A673 (cell line): ENCODE results near the gene SLC22A23. TPM values are rescaled to one million over a fixed set of nuclear protein-coding genes. Genes with fewer than 3 reads are reported as not detected.

Experiments
- BruUV-seq: library from RNA; stranded (reverse); fragments of 400-500 nt; replicated peaks from 2 replicates; lab custom pipeline; 2021; lab: Mats Ljungman, UMichigan
- CTCF ChIA-PET: fragments of 300-600 bp; sonication (Branson Sonifier 250); formaldehyde crosslinking; loops from one replicate; lab custom pipeline; 2022; ENCODE audit warnings: antibody characterized with exemption; lab: Charles Lee
- POLR2A ChIA-PET: fragments of 300-600 bp; sonication (Branson Sonifier 250); formaldehyde crosslinking; loops from one replicate; lab custom pipeline; 2022; ENCODE audit warnings: antibody characterized with exemption; ENCODE audit not compliant: low non-redundant PET; lab: Charles Lee
- DNase-seq: peaks from one replicate; pipeline ENCODE4 v3.0.0-alpha.2; 2015; ENCODE audit warnings: low spot score
- H3K27ac ChIP-seq: fragments of 200-600 bp; sonication (generic); 2 replicates; pipeline ENCODE4 v1.5.1; 2016; ENCODE audit warnings: mixed run types, low read depth, mild to moderate bottlenecking, mixed read lengths, antibody characterized with exemption, low read length; ENCODE audit not compliant: poor library complexity, severe bottlenecking
- H3K27me3 ChIP-seq: fragments of 200-600 bp; sonication (generic); replicated peaks from 2 replicates; pipeline ENCODE4 v1.6.1; 2017; ENCODE audit warnings: mixed run types, low read depth, mild to moderate bottlenecking, mixed read lengths, antibody characterized with exemption, low read length; ENCODE audit not compliant: insufficient read depth, poor library complexity
- H3K36me3 ChIP-seq: fragments of 200-600 bp; sonication (generic); 2 replicates; pipeline ENCODE4 v1.6.1; 2016; ENCODE audit warnings: mixed run types, mild to moderate bottlenecking, mixed read lengths, antibody characterized with exemption, low read length; ENCODE audit not compliant: insufficient read depth, poor library complexity, severe bottlenecking
- H3K4me1 ChIP-seq: fragments of 200-600 bp; sonication (generic); 2 replicates; pipeline ENCODE4 v1.6.1; 2017; ENCODE audit warnings: mixed run types, mild to moderate bottlenecking, mixed read lengths, antibody characterized with exemption, low read length; ENCODE audit not compliant: insufficient read depth, poor library complexity, severe bottlenecking
- H3K4me3 ChIP-seq: fragments of 200-600 bp; sonication (generic); 2 replicates; pipeline ENCODE4 v1.5.1; 2016; ENCODE audit warnings: low read depth, mixed run types, mild to moderate bottlenecking, mixed read lengths, low read length; ENCODE audit not compliant: poor library complexity, severe bottlenecking
- H3K9me3 ChIP-seq: fragments of 200-600 bp; sonication (generic); 2 replicates; pipeline ENCODE4 v1.6.1; 2016; ENCODE audit warnings: mixed run types, low read depth, mild to moderate bottlenecking, mixed read lengths, antibody characterized with exemption, low read length; ENCODE audit not compliant: poor library complexity, severe bottlenecking
- EZH2 ChIP-seq: fragments of 200-600 bp; sonication (generic); IDR thresholded peaks from 2 replicates; pipeline ENCODE4 v1.6.1; 2017; ENCODE audit warnings: borderline replicate concordance, low read depth, mild to moderate bottlenecking, mixed read lengths, antibody characterized with exemption, low read length; ENCODE audit not compliant: poor library complexity, severe bottlenecking
- intact Hi-C: fragments of 100-400 bp; cut with micrococcal nuclease; formaldehyde crosslinking; loops from one replicate; pipeline ENCODE4 v1.10.0; 2022; ENCODE audit not compliant: unreplicated experiment
- total RNA-seq: library from RNA; stranded (reverse); gene quantifications from 2 replicates; pipeline ENCODE4 v1.2.3, GENCODE V29; 2021
- TF ChIP-seq, protein P1 (sequence below): fragments of 300-800, 200-600 bp; sonication (generic); conservative IDR thresholded peaks from 2 replicates; pipeline ENCODE4 v1.5.1; 2017; ENCODE audit warnings: low read depth, mild to moderate bottlenecking, antibody characterized with exemption, low read length, moderate library complexity, mixed read lengths

Gene SLC22A23
- total RNA-seq, 1 experiment from 2014 or later: 6.2 TPM

DNA sequence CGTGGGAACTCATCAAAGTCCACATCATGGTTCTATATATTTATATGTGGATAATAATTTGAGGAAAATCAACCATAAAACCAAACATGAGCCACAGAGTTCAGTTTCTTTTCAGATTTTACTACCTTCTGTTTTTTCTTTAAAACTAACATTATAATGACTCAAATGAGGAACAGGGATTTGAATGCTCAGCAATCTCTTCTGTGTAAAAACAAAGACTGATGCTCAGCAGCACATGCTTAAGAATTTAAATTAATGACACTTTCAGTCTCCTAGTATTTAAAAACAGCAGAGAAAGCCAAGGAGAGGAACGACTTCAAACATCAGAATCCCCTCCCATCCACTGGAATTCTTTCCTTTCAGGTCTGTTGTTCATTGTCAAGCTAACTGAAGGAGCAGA lies 125.4 kb downstream of the SLC22A23 start:
- TF ChIP-seq EZH2: no peak
- TF ChIP-seq, protein P1, sequence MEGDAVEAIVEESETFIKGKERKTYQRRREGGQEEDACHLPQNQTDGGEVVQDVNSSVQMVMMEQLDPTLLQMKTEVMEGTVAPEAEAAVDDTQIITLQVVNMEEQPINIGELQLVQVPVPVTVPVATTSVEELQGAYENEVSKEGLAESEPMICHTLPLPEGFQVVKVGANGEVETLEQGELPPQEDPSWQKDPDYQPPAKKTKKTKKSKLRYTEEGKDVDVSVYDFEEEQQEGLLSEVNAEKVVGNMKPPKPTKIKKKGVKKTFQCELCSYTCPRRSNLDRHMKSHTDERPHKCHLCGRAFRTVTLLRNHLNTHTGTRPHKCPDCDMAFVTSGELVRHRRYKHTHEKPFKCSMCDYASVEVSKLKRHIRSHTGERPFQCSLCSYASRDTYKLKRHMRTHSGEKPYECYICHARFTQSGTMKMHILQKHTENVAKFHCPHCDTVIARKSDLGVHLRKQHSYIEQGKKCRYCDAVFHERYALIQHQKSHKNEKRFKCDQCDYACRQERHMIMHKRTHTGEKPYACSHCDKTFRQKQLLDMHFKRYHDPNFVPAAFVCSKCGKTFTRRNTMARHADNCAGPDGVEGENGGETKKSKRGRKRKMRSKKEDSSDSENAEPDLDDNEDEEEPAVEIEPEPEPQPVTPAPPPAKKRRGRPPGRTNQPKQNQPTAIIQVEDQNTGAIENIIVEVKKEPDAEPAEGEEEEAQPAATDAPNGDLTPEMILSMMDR: no peak
- H3K4me3 ChIP-seq: no peak overlapping the region
- no peak overlapping the region for H3K27ac ChIP-seq
- ChIA-PET POLR2A (no interaction called here), CTCF (no interaction called here)
- H3K9me3 ChIP-seq: no peaks in the 10 kb centered on the region
- H3K27me3 ChIP-seq: no peaks in the 10 kb centered on the region
- no TSS peak for BruUV-seq
- DNase-seq: no peak
- no peaks in the 10 kb centered on the region for H3K4me1 ChIP-seq
- intact Hi-C loops: no loop called here
- no peaks in the 10 kb centered on the region for H3K36me3 ChIP-seq

DNA sequence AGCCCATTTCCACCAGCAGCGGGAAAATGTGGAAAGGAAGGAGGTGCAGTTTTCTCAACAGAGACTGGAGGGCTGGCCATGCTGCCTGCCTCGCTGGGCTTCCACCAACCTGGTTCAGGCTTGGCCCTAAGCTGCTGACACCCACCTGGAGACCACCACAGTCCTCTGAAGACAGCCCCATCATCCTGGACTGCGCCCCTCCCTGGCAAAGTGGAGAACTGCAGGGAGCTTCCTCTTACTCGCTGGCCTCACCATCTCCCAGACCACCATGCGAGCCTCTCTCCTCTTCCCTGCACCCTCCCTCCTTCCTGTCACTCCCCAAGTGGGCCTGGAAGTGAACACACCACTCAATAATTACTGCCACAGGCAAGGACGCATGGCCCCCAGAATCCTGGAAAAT lies 126.7 kb downstream of the SLC22A23 start:
- H3K4me3 ChIP-seq: no peak overlapping the region
- H3K9me3 ChIP-seq: no peaks in the 10 kb centered on the region
- H3K4me1 ChIP-seq: peaks cover 6% of the 10 kb centered on the region
- intact Hi-C loops: no loop called here
- TF ChIP-seq EZH2: no peak
- TF ChIP-seq, protein P1: peak; percentile 32
- ChIA-PET POLR2A (no interaction called here), CTCF (no interaction called here)
- no peaks in the 10 kb centered on the region for H3K36me3 ChIP-seq
- DNase-seq: no peak
- BruUV-seq: no TSS peak
- H3K27ac ChIP-seq: no peak overlapping the region
- H3K27me3 ChIP-seq: no peaks in the 10 kb centered on the region

DNA sequence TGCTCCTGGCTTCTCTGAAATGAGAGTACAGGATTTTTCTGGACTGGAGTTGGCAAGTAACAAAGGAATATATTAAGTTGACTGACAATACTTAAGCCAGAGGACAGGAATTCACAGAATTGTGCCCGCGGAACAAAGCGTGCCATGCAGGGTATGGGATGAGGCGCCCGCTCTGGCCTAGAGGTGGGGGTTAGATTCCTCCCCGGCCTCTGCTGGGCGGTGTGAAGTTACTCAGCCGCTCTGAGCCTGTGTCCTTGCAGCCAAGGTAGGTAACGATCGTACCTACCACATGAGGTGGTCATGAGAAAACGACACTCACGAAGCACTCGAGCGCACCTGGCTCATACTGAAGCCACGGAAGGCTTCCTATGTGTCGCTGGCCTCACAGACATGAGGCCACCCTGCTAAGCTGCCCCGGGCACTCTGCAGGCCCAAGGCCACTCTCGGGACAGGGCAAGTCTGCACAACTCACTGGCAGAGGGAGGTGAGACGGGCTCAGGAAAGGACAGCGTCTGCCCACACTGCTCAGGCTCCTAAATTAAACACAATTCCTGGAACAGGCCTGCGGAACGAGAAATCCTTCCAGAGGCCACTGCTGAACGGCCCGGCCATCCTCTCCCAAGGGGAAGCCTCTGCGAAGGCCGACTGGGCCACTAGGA lies 127.3 kb downstream of the SLC22A23 start:
- no peak for DNase-seq
- BruUV-seq: no TSS peak
- intact Hi-C loops: no loop called here
- Histone ChIP-seq H3K36me3 (no peaks in the 10 kb centered on the region), H3K4me3 (no peak overlapping the region), H3K27ac (no peak overlapping the region), H3K9me3 (no peaks in the 10 kb centered on the region), H3K4me1 (peaks cover 12% of the 10 kb centered on the region), H3K27me3 (no peaks in the 10 kb centered on the region)
- ChIA-PET CTCF (no interaction called here), POLR2A (interaction anchor here (0.7 kb wide), 1 partner anchor 140 kb away, joined by 3 read pairs; no protein-coding TSS in a partner anchor)
- TF ChIP-seq EZH2: no peak
- TF ChIP-seq, protein P1: no peak
